ENCODE data around the gene AEBP2.

AEBP2 gene

DNA sequence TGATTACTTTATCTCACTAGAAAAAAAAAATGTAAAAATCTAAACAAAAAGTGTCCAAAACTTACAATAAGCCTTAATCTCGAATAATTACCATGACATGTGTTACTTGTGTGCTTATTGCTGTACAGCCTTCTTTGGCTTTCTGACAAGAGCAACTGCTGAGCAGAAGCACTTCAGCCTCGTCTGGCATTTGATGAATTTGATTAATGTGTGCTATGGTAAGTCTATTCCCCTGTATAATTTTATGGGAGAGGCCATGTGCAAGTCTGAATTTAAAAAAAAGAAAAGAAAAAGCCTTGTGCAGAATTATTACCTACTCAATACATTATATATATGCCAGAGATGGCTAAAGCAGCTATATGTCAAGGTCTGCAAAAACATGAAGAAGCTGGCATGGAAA, 113.9 kb downstream of the AEBP2 start:
- DNase-seq (ENCODE audit: low read depth), result no peak

DNA sequence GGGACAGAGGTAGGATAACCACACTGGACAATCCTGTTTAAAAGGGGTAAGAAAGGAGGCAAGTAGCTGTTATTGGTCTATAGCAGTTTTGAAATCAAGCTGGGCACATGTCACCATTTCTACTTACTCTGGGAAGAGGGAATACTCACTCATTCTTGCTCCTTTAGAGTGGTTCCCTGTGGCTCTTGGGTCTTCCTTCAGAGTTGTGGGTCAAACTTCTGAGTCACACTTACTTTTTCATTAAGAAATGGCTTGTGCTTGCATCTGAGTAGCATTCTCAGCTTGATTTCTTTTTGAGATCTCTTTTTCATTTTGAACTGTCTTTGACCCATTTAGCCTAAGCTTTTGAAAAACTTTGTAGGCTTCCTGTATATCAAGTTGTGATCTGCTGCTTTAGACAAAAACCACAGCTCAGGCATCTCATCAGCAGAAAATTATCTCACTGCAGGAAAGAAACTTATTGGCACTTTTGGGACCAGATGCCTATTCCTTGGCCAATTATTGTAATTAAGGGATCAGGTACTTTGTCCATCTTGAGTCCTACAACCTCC, 122.2 kb downstream of the AEBP2 start:
- DNase-seq (ENCODE audit: low read depth), result no peak
